Kasumi-1 (cell line): ENCODE data around the gene CDC6.

Source experiments
- DNase-seq, 2 experiments: peaks; one replicate each; lab custom pipeline; 2025; lab: John Stamatoyannopoulos, UW

The CDC6 gene

GRCh38 chr17:40340880-40341807 is 53.5 kb downstream of the CDC6 start:
- DNase-seq = peak; percentile 35 to 52

- peak in 1 of 2 experiments; percentile 16 for DNase-seq
These were observed 54.3 kb downstream of the CDC6 start for GRCh38 chr17:40341808-40342503.

GRCh38 chr17:40342504-40343218 is 55.0 kb downstream of the CDC6 start:
- no peak for DNase-seq

GRCh38 chr17:40343219-40344119 is 55.8 kb downstream of the CDC6 start:
- no peak for DNase-seq

- DNase-seq = no peak
These were observed 56.9 kb downstream of the CDC6 start for GRCh38 chr17:40344421-40345160.

GRCh38 chr17:40345161-40345993 is 57.7 kb downstream of the CDC6 start:
- peak; percentile 45 to 54 for DNase-seq

- no peak for DNase-seq
These were observed 58.5 kb downstream of the CDC6 start for GRCh38 chr17:40345994-40346764.

- no peak for DNase-seq
These were observed 59.1 kb downstream of the CDC6 start for GRCh38 chr17:40346765-40347158.

GRCh38 chr17:40347319-40348135 is 59.8 kb downstream of the CDC6 start:
- no peak for DNase-seq

GRCh38 chr17:40348136-40348504 is 60.4 kb downstream of the CDC6 start:
- DNase-seq = no peak

GRCh38 chr17:40348562-40349476 is 61.1 kb downstream of the CDC6 start:
- no peak for DNase-seq

- DNase-seq = no peak
These were observed 61.8 kb downstream of the CDC6 start for GRCh38 chr17:40349477-40349894.

GRCh38 chr17:40349895-40350688 is 62.4 kb downstream of the CDC6 start:
- DNase-seq = no peak

- DNase-seq = no peak
These were observed 63.1 kb downstream of the CDC6 start for GRCh38 chr17:40350689-40351358.

- no peak for DNase-seq
These were observed 63.9 kb downstream of the CDC6 start for GRCh38 chr17:40351359-40352236.
